ENCODE measurements around the gene TTLL11.

Gene TTLL11

GRCh38 chr9:121937240-121937639, 155.9 kb downstream of the TTLL11 start:
- H3K27me3 ChIP-seq (ENCODE audit: insufficient read depth, poor library complexity, severe bottlenecking): no peaks in the 10 kb centered on the region
- ATAC-seq (ENCODE audit: low read depth) (no peak), DNase-seq (ENCODE audit: low spot score) (no peak)

GRCh38 chr9:121935739-121936138, 157.4 kb downstream of the TTLL11 start:
- DNase-seq (ENCODE audit: low spot score): no peak
- no peaks in the 10 kb centered on the region for H3K9me3 ChIP-seq (ENCODE audit: severe bottlenecking)
- no peak for ATAC-seq (ENCODE audit: low read depth)
- no peak overlapping the region for H3K4me3 ChIP-seq (ENCODE audit: severe bottlenecking)
- no peaks in the 10 kb centered on the region for H3K27me3 ChIP-seq (ENCODE audit: insufficient read depth, poor library complexity, severe bottlenecking)
- no peaks in the 10 kb centered on the region for H3K4me1 ChIP-seq (ENCODE audit: insufficient read depth, poor library complexity, severe bottlenecking)
- H3K27ac ChIP-seq (ENCODE audit: poor library complexity, severe bottlenecking): no peak overlapping the region
- H3K36me3 ChIP-seq (ENCODE audit: low read depth): peaks cover 9% of the 10 kb centered on the region
- no peak for TF ChIP-seq CTCF (IDR thresholded peaks at IDR 0.05; ENCODE audit: poor library complexity, severe bottlenecking)

More at GRCh38 chr9:121937240-121937639, 155.9 kb downstream of the TTLL11 start:
- Histone ChIP-seq H3K4me3 (ENCODE audit: severe bottlenecking) (no peak overlapping the region), H3K9me3 (ENCODE audit: severe bottlenecking) (no peaks in the 10 kb centered on the region), H3K4me1 (ENCODE audit: insufficient read depth, poor library complexity, severe bottlenecking) (no peaks in the 10 kb centered on the region), H3K27ac (ENCODE audit: poor library complexity, severe bottlenecking) (no peak overlapping the region), H3K36me3 (ENCODE audit: low read depth) (peaks cover 9% of the 10 kb centered on the region)
- TF ChIP-seq CTCF (IDR thresholded peaks at IDR 0.05; ENCODE audit: poor library complexity, severe bottlenecking): no peak

- H3K4me1 ChIP-seq (ENCODE audit: insufficient read depth, poor library complexity, severe bottlenecking): no peaks in the 10 kb centered on the region
- no peak overlapping the region for H3K4me3 ChIP-seq (ENCODE audit: severe bottlenecking)
- no peak for DNase-seq (ENCODE audit: low spot score)
- 0 out of 2 replicates have a peak, but pooled peaks cover 3% of the 10 kb centered on the region for H3K36me3 ChIP-seq (ENCODE audit: low read depth)
- no peaks in the 10 kb centered on the region for H3K27me3 ChIP-seq (ENCODE audit: insufficient read depth, poor library complexity, severe bottlenecking)
- H3K9me3 ChIP-seq (ENCODE audit: severe bottlenecking): no peaks in the 10 kb centered on the region
- no peak for ATAC-seq (ENCODE audit: low read depth)
- H3K27ac ChIP-seq (ENCODE audit: poor library complexity, severe bottlenecking): no peak overlapping the region
- no peak for TF ChIP-seq CTCF (IDR thresholded peaks at IDR 0.05; ENCODE audit: poor library complexity, severe bottlenecking)
These were observed 162.2 kb downstream of the TTLL11 start for GRCh38 chr9:121930956-121931355.

- 0 out of 2 replicates have a peak, but pooled peaks cover 3% of the 10 kb centered on the region for H3K36me3 ChIP-seq (ENCODE audit: low read depth)
- H3K9me3 ChIP-seq (ENCODE audit: severe bottlenecking): no peaks in the 10 kb centered on the region
- no peak overlapping the region for H3K4me3 ChIP-seq (ENCODE audit: severe bottlenecking)
- ATAC-seq (ENCODE audit: low read depth): no peak
- H3K27ac ChIP-seq (ENCODE audit: poor library complexity, severe bottlenecking): no peak overlapping the region
- DNase-seq (ENCODE audit: low spot score): no peak
- H3K27me3 ChIP-seq (ENCODE audit: insufficient read depth, poor library complexity, severe bottlenecking): no peaks in the 10 kb centered on the region
- TF ChIP-seq CTCF (IDR thresholded peaks at IDR 0.05; ENCODE audit: poor library complexity, severe bottlenecking): no peak
- no peaks in the 10 kb centered on the region for H3K4me1 ChIP-seq (ENCODE audit: insufficient read depth, poor library complexity, severe bottlenecking)
These were observed 162.9 kb downstream of the TTLL11 start for GRCh38 chr9:121929893-121930875.

GRCh38 chr9:121927636-121928035, 165.5 kb downstream of the TTLL11 start:
- no peak overlapping the region for H3K27ac ChIP-seq (ENCODE audit: poor library complexity, severe bottlenecking)
- ATAC-seq (ENCODE audit: low read depth): no peak
- H3K4me1 ChIP-seq (ENCODE audit: insufficient read depth, poor library complexity, severe bottlenecking): no peaks in the 10 kb centered on the region

More at GRCh38 chr9:121927636-121928035, 165.5 kb downstream of the TTLL11 start:
- Histone ChIP-seq H3K27me3 (ENCODE audit: insufficient read depth, poor library complexity, severe bottlenecking) (no peaks in the 10 kb centered on the region), H3K36me3 (ENCODE audit: low read depth) (0 out of 2 replicates have a peak, but pooled peaks cover 3% of the 10 kb centered on the region), H3K9me3 (ENCODE audit: severe bottlenecking) (no peaks in the 10 kb centered on the region), H3K4me3 (ENCODE audit: severe bottlenecking) (no peak overlapping the region)
- DNase-seq (ENCODE audit: low spot score): no peak
- TF ChIP-seq CTCF (IDR thresholded peaks at IDR 0.05; ENCODE audit: poor library complexity, severe bottlenecking): no peak

Data from RWPE2 (cell line).